ENCODE measurements around the gene TESK2.

DNA sequence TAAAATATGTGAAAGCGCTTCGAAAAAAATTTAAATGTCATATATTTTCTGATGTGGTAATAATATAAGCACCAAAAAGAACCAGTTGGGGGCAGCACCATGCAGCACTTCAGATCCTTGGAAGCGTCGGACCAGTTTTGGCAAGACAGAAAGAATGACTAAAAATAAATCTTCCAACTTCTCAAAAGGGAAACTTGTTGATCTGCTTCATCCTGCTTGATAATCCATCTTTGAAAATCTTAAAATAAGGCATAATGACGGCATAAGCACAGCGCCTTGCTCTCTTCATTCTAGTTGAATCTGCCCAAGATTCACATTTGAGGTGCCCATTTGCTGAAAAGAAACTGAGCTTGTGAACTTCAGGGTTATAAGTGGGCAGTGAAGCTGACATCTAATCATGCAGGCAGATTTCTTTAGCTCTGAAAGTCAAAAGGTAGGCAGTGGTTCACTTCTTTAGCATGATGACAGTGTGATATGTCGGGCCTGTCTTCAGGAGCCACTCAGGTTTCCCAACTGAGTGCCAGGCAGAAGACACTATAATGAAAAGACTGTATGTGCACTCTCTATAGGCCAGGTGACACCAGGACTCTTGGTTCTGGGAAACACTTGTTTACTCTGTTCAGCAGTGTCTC is 131.0 kb downstream of the TESK2 start:
- TF ChIP-seq ZNF274 (IDR thresholded peaks at IDR 0.05; ENCODE audit: low read depth, low read length): no peak
- TF ChIP-seq YY1 (IDR thresholded peaks at IDR 0.05; ENCODE audit: insufficient read depth, insufficient read length): no peak
